OCI-LY3 (cell line): ENCODE measurements around the gene CPTP.
"Not testable (repeated sequence)": the region's sequence is repeated elsewhere in the genome, so short reads cannot be mapped to it uniquely, and the experiment has no call there.

Source experiments
- EZH2phosphoT487 ChIP-seq: fragments of 200-600 bp; shearing (Covaris generic); IDR thresholded peaks from 2 replicates; pipeline ENCODE4 v1.6.1; 2018; ENCODE audit warnings: antibody characterized with exemption, mixed run types, low read depth
- TF ChIP-seq, protein P1 (sequence below): fragments of 200-600, 300-600 bp; sonication (generic); IDR thresholded peaks from 2 replicates; pipeline ENCODE4 v1.5.1; 2014; ENCODE audit warnings: antibody characterized with exemption, low read length, low read depth

- TF ChIP-seq, protein P1, sequence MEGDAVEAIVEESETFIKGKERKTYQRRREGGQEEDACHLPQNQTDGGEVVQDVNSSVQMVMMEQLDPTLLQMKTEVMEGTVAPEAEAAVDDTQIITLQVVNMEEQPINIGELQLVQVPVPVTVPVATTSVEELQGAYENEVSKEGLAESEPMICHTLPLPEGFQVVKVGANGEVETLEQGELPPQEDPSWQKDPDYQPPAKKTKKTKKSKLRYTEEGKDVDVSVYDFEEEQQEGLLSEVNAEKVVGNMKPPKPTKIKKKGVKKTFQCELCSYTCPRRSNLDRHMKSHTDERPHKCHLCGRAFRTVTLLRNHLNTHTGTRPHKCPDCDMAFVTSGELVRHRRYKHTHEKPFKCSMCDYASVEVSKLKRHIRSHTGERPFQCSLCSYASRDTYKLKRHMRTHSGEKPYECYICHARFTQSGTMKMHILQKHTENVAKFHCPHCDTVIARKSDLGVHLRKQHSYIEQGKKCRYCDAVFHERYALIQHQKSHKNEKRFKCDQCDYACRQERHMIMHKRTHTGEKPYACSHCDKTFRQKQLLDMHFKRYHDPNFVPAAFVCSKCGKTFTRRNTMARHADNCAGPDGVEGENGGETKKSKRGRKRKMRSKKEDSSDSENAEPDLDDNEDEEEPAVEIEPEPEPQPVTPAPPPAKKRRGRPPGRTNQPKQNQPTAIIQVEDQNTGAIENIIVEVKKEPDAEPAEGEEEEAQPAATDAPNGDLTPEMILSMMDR = not testable (repeated sequence)
- TF ChIP-seq EZH2phosphoT487 = not testable (repeated sequence)
These were observed 8.4 kb upstream of the CPTP start for GRCh38 chr1:1316199-1316598.
